Measurements from ENCODE around the gene SRRT.
"Not testable (repeated sequence)": the region's sequence is repeated elsewhere in the genome, so short reads cannot be mapped to it uniquely, and the experiment has no call there.

Gene SRRT

DNA sequence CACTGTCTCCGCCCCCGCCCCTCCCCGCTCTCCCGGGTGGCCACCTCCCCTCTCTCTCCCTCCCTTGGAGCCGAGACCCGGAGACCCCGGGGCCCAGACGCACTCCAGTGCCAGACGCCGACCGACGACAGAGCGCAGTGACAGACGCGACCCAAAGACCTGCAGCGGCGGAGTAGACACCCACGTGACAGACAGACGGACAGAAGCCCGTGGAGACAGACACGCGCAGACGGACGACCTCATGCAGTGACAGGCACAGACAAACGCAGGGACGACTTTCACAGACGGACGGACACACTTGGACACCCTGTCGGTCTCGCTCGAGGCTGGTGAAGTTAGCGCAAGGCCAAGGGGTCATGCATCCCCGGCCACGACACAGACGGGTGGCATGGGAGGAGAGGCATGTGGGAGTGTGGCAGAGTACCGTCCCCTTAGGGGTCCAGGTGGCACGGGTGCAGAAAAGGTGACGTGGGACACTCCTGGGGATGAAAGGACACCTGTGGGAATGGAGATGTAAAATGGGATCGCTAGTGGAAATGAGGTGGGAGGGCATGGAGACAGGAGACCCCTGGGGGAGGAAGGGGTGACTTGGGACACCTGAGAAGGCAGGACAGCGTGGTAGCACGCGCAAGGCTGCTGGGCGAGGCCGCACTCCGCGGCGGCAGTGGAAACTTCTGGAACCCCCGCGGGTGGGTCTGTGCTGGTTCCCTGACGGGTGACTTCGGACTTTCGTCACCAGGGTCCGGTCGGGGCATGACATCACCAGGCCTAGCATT, 21.2 kb downstream of the SRRT start:
- DNase-seq = peak; percentile 74

GRCh38 chr7:100896732-100897608, 22.1 kb downstream of the SRRT start:
- DNase-seq = peak; percentile 61

DNA sequence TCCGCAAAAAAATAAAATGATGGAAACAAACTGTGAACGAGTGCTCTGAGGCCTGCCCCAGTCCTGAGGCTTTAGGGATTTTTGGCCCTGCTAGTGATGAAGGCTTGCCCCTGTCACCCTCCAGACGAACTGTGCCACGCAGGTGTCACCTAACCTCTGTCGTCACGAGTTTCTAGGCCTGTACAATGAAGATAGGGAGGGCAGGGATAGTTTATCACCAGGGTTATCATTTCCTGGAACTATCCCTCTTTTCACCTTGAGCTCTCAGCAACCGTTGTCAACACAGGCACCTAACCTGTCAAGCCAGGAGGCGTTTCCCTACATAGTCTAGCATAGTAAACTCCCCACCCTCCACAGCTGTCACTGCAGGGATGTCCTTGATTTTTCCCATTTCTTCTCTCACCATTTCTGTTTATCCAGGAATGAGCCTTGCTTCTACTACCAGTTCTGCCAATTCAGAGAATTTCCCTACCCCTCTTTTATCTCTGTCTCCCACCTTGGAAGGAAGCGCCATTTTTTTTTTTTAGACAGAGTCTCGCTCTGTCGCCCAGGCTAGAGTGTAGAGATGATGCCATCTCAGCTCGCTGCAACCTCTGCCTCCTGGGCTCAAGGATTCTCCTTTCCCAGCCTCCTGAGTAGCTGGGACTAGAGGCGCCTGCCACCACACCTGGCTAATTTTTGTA, 23.0 kb downstream of the SRRT start:
- peak; percentile 68 for DNase-seq

DNA sequence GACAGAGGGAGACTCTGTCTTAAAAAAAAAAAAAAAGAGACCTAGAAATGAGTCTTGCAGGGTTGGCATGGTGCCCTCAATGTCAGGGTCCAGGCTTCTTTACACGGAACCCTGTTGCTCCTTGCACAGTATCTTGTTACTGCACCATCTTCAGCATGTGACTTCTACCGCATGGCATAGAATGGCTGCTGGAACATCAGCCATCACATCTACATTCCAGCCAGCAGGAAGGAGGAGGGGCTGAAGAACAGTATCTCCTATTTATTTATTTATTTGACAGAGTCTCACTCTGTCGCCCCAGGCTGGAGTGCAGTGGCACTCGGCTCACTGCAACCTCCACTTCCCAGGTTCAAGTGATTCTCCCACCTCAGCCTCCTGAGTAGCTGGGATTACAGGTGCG, 24.5 kb downstream of the SRRT start:
- no peak for DNase-seq

GRCh38 chr7:100900978-100901377, 26.1 kb downstream of the SRRT start:
- DNase-seq = no peak

DNA sequence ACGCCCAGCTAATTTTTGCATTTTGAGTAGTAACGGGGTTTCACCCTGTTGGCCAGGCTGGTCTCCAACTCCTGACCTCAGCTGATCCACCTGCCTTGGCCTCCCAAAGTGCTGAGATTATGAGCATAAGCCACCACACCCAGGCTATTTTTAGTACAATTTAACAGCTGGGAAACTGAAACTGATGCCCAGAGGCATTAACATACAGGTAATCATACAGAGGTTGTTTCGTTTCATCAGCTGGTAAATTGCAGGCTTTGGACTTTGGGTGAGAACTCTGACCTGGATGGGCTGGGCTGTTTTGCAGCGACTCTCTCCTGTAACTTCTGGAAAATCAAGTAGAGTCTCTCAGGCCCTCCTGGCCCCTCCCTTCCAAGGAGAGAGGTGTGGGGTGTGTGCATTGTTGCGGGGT, 27.0 kb downstream of the SRRT start:
- no peak for DNase-seq

DNA sequence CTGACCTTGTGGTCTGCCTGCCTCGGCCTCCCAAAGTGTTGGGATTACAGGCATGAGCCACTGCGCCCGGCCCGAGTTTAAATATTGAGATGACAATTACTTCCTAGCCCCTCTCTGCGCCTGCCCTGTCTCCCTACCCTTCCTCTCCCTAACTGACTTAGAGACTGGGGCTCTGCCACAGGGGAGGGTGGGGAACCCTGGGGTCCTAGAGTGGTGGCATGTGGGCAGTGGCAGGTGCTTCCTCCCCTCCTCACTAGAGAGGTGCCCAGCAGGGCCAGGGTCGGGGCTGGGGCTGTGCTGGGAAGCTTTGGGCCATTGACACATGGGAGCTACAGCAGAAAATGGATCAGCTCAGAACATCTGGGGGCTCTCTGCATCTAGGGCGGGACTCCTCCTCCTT, 27.7 kb downstream of the SRRT start:
- DNase-seq = no peak

DNA sequence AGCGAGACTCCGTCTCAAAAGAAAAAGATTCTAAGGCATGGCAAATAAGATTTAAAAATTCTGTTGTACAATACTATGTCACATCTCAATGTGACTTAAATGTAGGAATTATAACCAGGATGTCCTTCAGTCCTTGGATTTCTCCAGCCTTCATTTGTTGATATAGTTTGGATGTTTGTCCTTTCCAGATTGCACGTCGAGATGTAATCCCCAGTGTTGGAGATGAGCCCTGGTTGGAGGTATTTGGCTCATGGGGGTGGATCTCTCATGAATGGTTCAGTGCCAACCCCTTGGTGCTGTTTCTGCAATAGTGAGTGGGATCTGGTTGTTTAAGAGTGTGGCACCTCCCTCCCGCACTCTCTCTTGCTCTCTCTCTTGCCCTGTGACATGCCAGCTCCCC, 33.6 kb downstream of the SRRT start:
- no peak for DNase-seq

- not testable (repeated sequence) for DNase-seq
These were observed 35.5 kb downstream of the SRRT start for GRCh38 chr7:100910443-100910842.

GRCh38 chr7:100911484-100911883, 36.6 kb downstream of the SRRT start:
- no peak for DNase-seq

DNA sequence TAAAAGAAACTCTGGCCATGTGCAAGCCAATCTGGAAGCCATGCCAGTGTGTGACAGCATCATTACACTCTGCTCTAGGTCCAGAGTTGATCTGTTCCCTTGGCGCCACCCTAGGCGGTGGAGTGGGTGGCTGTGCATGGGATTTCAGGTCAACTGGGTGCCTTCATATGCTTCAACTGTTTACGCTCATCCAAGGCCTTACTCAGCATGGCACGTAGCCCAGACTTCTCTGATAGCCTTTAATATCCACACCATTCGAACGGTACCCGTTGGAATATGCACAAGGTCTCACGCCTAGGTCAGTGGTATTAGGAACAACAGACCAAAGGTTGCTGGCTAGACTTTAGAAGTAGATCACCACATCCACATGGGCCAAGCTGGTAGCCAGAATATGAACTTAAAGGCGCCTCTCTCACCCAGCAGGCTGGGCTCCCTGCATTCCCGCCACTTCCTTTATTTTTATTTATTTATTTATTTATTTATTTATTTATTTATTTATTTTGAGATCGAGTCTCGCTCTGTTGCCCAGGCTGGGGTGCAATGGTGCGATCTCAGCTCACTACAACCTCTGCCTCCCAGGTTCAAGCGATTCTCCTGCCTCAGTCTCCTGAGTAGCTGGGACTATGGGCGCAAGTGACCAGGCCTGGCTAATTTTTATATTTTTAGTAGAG, 39.4 kb downstream of the SRRT start:
- no peak for DNase-seq

- DNase-seq = no peak
These were observed 40.1 kb downstream of the SRRT start for GRCh38 chr7:100914879-100915447.

DNA sequence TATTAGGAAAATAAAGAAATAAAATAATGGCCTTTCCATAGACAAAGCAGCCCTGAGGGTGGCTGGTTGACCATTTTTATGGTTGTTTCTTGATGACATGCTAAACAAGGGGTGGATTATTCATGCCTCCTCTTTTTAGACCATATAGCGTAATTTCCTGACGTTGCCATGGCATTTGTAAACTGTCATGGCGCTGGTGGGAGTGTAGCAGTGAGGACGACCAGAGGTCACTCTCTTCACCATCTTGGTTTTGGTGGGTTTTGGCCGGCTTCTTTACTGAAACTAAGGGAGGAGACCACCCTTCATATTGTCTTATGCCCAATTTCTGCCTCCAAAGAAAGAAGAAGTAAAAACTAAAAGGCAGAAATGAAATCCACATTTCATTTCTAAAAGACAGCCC, 44.4 kb downstream of the SRRT start:
- DNase-seq = not testable (repeated sequence)

- not testable (repeated sequence) for DNase-seq
These were observed 45.0 kb downstream of the SRRT start for GRCh38 chr7:100919779-100920437.

DNA sequence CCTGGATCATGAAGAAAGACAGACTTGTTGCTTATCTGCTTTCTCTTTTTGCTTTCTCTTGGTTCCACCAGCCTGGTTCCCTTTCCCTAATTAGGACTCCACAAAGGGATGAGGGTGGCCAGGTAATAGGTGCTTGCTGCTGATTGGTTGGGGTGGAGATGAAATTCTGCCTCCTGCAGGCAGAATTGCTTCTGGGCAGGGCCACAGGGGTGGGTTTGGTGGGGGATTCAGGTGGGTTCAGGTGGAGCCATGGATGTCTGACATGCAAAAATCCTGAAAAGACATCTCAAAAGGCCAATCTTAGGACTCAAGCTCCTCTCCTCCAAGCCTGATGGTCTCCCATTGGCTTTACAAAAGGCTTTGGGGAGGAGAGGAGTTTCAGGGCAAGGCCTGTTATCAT, 46.1 kb downstream of the SRRT start:
- no peak for DNase-seq

GRCh38 chr7:100923616-100924015, 48.7 kb downstream of the SRRT start:
- not testable (repeated sequence) for DNase-seq

DNA sequence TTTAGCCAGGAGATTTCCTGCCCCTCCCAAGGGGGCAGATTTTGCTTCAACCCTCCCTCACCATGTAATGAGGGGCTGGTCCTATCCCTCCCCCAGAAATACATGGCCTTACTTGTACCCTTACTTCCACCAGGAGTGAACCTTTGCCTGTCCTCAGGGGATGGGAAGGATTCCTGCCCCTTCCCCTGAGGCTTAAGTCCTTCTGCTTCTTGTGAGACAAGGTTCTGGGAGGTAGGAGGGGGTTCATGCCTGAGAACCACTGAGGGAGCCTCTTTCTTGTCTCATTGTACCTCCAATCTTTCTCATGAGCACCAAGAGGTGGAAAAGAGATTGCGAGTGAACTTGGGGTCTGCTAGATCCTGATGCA, 54.9 kb downstream of the SRRT start:
- DNase-seq = no peak

- no peak for DNase-seq
These were observed 58.8 kb downstream of the SRRT start for GRCh38 chr7:100933734-100934133.

DNA sequence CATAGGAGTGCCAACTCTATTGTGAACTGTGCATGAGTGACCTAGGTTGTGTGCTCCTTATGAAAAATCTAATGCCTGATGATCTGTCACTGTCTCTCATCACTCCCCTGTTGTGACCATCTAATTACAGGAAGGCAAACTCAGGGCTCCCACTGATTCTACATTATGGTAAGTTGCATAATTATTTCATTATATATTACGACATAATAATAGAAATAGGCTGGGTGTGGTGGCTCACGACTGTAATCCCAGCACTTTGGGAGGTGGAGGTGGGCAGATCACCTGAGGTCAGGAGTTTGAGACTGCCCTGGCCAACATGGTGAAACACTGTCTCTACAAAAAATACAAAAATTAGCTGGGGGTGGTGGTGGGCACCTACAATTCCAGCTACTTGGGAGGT, 60.5 kb downstream of the SRRT start:
- not testable (repeated sequence) for DNase-seq

GRCh38 chr7:100936167-100936566, 61.3 kb downstream of the SRRT start:
- not testable (repeated sequence) for DNase-seq

All from NCI-H2171 treated with DMSO at 0.1 percent for 48 hours (cell line).